KMS-11 (cell line): ENCODE results near the gene SELENOH.
A peak's percentile ranks its signal among the peaks of the same experiment; 100 is the strongest.

Source experiments
- H2AFZ ChIP-seq: fragments of 200-600 bp; sonication (generic); 2 replicates; pipeline ENCODE4 v1.6.1; 2016; ENCODE audit warnings: antibody characterized with exemption, mixed run types, low read depth
- H3K27ac ChIP-seq: fragments of 200-600 bp; sonication (generic); 2 replicates; pipeline ENCODE4 v1.6.1; 2016; ENCODE audit warnings: mild to moderate bottlenecking, mixed run types
- H3K27me3 ChIP-seq: fragments of 200-600 bp; sonication (generic); 2 replicates; pipeline ENCODE4 v1.6.1; 2017; ENCODE audit warnings: mild to moderate bottlenecking, low read depth, mixed run types, moderate library complexity; ENCODE audit not compliant: insufficient read depth
- H3K36me3 ChIP-seq: fragments of 200-600 bp; sonication (generic); 2 replicates; pipeline ENCODE4 v1.6.1; 2017; ENCODE audit warnings: mild to moderate bottlenecking, mixed run types; ENCODE audit not compliant: insufficient read depth
- H3K4me1 ChIP-seq: fragments of 200-600 bp; sonication (generic); 2 replicates; pipeline ENCODE4 v1.6.1; 2016; ENCODE audit warnings: mild to moderate bottlenecking, low read depth, mixed run types; ENCODE audit not compliant: poor library complexity, severe bottlenecking
- H3K4me2 ChIP-seq: fragments of 200-600 bp; sonication (generic); 2 replicates; pipeline ENCODE4 v1.7.0; 2016; ENCODE audit warnings: mild to moderate bottlenecking, mixed run types
- H3K4me3 ChIP-seq: fragments of 200-600 bp; sonication (generic); IDR thresholded peaks from 2 replicates; pipeline ENCODE4 v1.6.1; 2017; ENCODE audit warnings: low read depth, low read length, mixed read lengths; ENCODE audit not compliant: insufficient read depth
- H3K79me2 ChIP-seq: fragments of 200-600 bp; sonication (generic); 2 replicates; pipeline ENCODE4 v1.6.1; 2016; ENCODE audit warnings: low read depth, mixed run types; ENCODE audit not compliant: insufficient read depth
- H3K9ac ChIP-seq: fragments of 200-600 bp; sonication (generic); 2 replicates; pipeline ENCODE4 v1.6.1; 2016; ENCODE audit warnings: mild to moderate bottlenecking, mixed run types
- H4K20me1 ChIP-seq: fragments of 200-600 bp; sonication (generic); 2 replicates; pipeline ENCODE4 v1.6.1; 2016; ENCODE audit warnings: mild to moderate bottlenecking, mixed run types; ENCODE audit not compliant: insufficient read depth
- CTCF ChIP-seq: fragments of 200-600 bp; sonication (generic); conservative IDR thresholded peaks from 2 replicates; pipeline ENCODE4 v1.6.1; 2017; ENCODE audit warnings: low read depth, mild to moderate bottlenecking, antibody characterized with exemption, low read length, moderate library complexity, mixed read lengths

Gene SELENOH

GRCh38 chr11:57741132-57742086 is at the start of gene SELENOH:
Gene SELENOH, plus strand, starts transcription at chr11:57741491. Its CDS starts 105 bp downstream, at chr11:57741596.
- peak within 1 kb of the TSS; percentile 78 for H3K4me2 ChIP-seq
- peak within 1 kb of the TSS; percentile 59 for H2AFZ ChIP-seq
- peak within 1 kb of the TSS; percentile 85 for H3K9ac ChIP-seq
- no peak within 1 kb of the TSS for H3K4me3 ChIP-seq
- H3K36me3 ChIP-seq: no peaks in the 10 kb centered on the region; the same call in 1 of the 2 replicates
- H4K20me1 ChIP-seq: no peaks in the 10 kb centered on the region
- H3K27me3 ChIP-seq: no peaks in the 10 kb centered on the region
- peaks cover 7% of the 10 kb centered on the region for H3K4me1 ChIP-seq
- H3K27ac ChIP-seq: peak within 1 kb of the TSS; percentile 68
- TF ChIP-seq CTCF: no peak
- 0 out of 2 replicates have a peak, but pooled peaks cover 12% of the 10 kb centered on the region for H3K79me2 ChIP-seq

- H3K9ac ChIP-seq: no peak overlapping the region
- H4K20me1 ChIP-seq: no peaks in the 10 kb centered on the region
- TF ChIP-seq CTCF: no peak
- no peak overlapping the region for H3K27ac ChIP-seq
- H3K4me3 ChIP-seq: no peak overlapping the region
- no peak overlapping the region for H2AFZ ChIP-seq
- H3K27me3 ChIP-seq: no peaks in the 10 kb centered on the region
- H3K79me2 ChIP-seq: no peaks in the 10 kb centered on the region
- no peak overlapping the region for H3K4me2 ChIP-seq
- H3K4me1 ChIP-seq: no peaks in the 10 kb centered on the region
- H3K36me3 ChIP-seq: peaks cover 7% of the 10 kb centered on the region; the same call in 1 of the 2 replicates
Observed at GRCh38 chr11:57698843-57699365, 42.4 kb upstream of the SELENOH start.

- Histone ChIP-seq H3K4me1 (no peaks in the 10 kb centered on the region), H3K27me3 (no peaks in the 10 kb centered on the region), H3K27ac (no peak overlapping the region), H3K79me2 (no peaks in the 10 kb centered on the region), H3K9ac (no peak overlapping the region), H3K4me3 (no peak overlapping the region), H2AFZ (no peak overlapping the region), H3K36me3 (no peaks in the 10 kb centered on the region; the same call in 1 of the 2 replicates), H4K20me1 (no peaks in the 10 kb centered on the region), H3K4me2 (no peak overlapping the region)
- TF ChIP-seq CTCF: no peak
Observed at GRCh38 chr11:57699813-57700212, 41.5 kb upstream of the SELENOH start.

GRCh38 chr11:57700425-57700824 is 40.9 kb upstream of the SELENOH start:
- no peak overlapping the region for H3K9ac ChIP-seq
- no peaks in the 10 kb centered on the region for H3K27me3 ChIP-seq
- H2AFZ ChIP-seq: no peak overlapping the region
- no peaks in the 10 kb centered on the region for H3K4me1 ChIP-seq
- H4K20me1 ChIP-seq: no peaks in the 10 kb centered on the region
- no peaks in the 10 kb centered on the region for H3K79me2 ChIP-seq
- H3K36me3 ChIP-seq: no peaks in the 10 kb centered on the region; the same call in 1 of the 2 replicates
- H3K4me2 ChIP-seq: no peak overlapping the region
- TF ChIP-seq CTCF: no peak
- no peak overlapping the region for H3K4me3 ChIP-seq
- H3K27ac ChIP-seq: no peak overlapping the region
